ENCODE data around the gene YJEFN3. TPM values are rescaled to one million over a fixed set of nuclear protein-coding genes. Genes with fewer than 3 reads are reported as not detected.
A peak's percentile ranks its signal among the peaks of the same experiment; 100 is the strongest.

The YJEFN3 gene
- total and polyA plus RNA-seq, 4 experiments from 2014 or later, result 0.25 to 18.7 (median 15.6) TPM; not detected in 1

DNA sequence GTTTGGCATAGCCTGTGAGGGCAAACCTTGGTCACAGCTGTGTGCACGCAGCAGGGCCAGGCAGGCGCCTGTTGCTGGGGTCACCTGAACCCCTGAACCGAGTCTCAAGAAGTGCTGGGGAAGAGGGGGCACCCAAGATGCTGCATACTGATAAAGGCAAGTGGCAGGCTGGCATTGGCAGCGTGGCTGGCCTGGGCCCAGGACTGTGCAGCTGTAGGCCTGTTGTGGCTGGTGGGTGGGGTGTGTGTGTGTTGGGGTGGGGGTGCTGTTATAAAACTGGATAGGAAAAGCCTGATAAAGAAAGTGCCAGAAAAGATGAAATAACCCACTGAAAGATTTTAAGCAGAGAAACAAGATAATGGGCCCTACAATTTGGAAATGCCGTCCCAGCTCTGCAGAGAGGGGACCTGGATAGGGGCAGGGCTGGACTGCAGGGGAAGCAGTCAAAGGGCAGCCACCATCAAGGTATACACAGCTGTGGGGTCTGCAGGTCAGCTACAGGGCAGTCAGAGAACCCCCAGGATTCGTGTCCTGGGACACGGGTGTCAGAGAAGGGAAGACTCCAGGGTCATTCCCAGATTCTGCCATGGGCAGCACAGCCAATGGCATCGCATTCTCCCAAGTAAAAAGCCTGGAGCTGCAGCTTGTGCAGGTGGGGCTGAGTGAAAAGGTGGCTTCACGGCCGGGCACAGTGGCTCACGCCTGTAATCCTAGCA, 42.5 kb downstream of the YJEFN3 start:
- H3K27ac ChIP-seq (ENCODE audit: low read depth, low read length), result no peak overlapping the region
- H3K36me3 ChIP-seq (ENCODE audit: insufficient read depth, low read length), result peaks cover 10% of the 10 kb centered on the region
- no peak overlapping the region for H3K4me3 ChIP-seq (ENCODE audit: low read length in 2 of 2)
- Mint-ChIP-seq H3K9me3 (no peaks in the 10 kb centered on the region), H3K36me3 (peaks cover 19 to 35% of the 10 kb centered on the region in 2 donors), H3K27me3 (no peaks in the 10 kb centered on the region), H3K27ac (peak overlapping the region in 2 of 7 donors; percentile 75), H3K4me1 (peaks cover 2 to 15% (median 10%) of the 10 kb centered on the region in 4 donors), H3K4me3 (no peak overlapping the region)
- CTCF ChIA-PET (ENCODE audit: partially characterized antibody), result interaction anchor here (0.6 kb wide), 1 partner anchor 142 kb away, joined by 3 read pairs; no protein-coding TSS in a partner anchor
- H3K27me3 ChIP-seq (ENCODE audit: insufficient read depth, low read length), result no peaks in the 10 kb centered on the region
- POLR2A ChIA-PET (ENCODE audit: partially characterized antibody), result no interaction called here
- H3K9me3 ChIP-seq (ENCODE audit: control insufficient read depth in 1 of 2, low read length in 2 of 2), result no peaks in the 10 kb centered on the region
- intact Hi-C loops (cut with micrococcal nuclease), result no loop called here
- DNase-seq, result peak in 1 of 5 donors; percentile 13
- H3K4me1 ChIP-seq (ENCODE audit: insufficient read depth, low read length), result no peaks in the 10 kb centered on the region

GRCh38 chr19:19575411-19575810, 46.7 kb downstream of the YJEFN3 start:
- no peak overlapping the region for H3K27ac ChIP-seq (ENCODE audit: low read depth, low read length)
- Mint-ChIP-seq H3K4me1 (peaks cover 2 to 15% (median 10%) of the 10 kb centered on the region in 4 donors), H3K36me3 (peaks cover 8 to 17% of the 10 kb centered on the region in 2 donors), H3K4me3 (no peak overlapping the region), H3K27me3 (no peaks in the 10 kb centered on the region), H3K9me3 (peaks cover 0 to 1% (median 0%) of the 10 kb centered on the region in 8 donors), H3K27ac (peak overlapping the region in 3 of 7 donors; percentile 9 to 66 (median 12))
- no peak for DNase-seq
- no peaks in the 10 kb centered on the region for H3K27me3 ChIP-seq (ENCODE audit: insufficient read depth, low read length)
- no peaks in the 10 kb centered on the region for H3K4me1 ChIP-seq (ENCODE audit: insufficient read depth, low read length)
- intact Hi-C loops (cut with micrococcal nuclease), result no loop called here
- H3K9me3 ChIP-seq (ENCODE audit: control insufficient read depth in 1 of 2, low read length in 2 of 2), result no peaks in the 10 kb centered on the region
- peaks cover 6% of the 10 kb centered on the region for H3K36me3 ChIP-seq (ENCODE audit: insufficient read depth, low read length)
- no peak overlapping the region for H3K4me3 ChIP-seq (ENCODE audit: low read length in 2 of 2)
- ChIA-PET CTCF (ENCODE audit: partially characterized antibody) (interaction anchor here (2.1 kb wide), 1 partner anchor 22 kb away, joined by 11 read pairs; no protein-coding TSS in a partner anchor), POLR2A (ENCODE audit: partially characterized antibody) (interaction anchor here (1.2 kb wide), 1 partner anchor 53 kb away, joined by 5 read pairs; the partner anchor contains the start of gene LPAR2)

GRCh38 chr19:19578252-19578651, 49.5 kb downstream of the YJEFN3 start:
- Mint-ChIP-seq H3K9me3 (peaks cover 0 to 1% (median 0%) of the 10 kb centered on the region in 8 donors), H3K27me3 (no peaks in the 10 kb centered on the region), H3K4me3 (no peak overlapping the region), H3K27ac (peak overlapping the region in 1 of 7 donors; percentile 25), H3K36me3 (peaks cover 1 to 16% of the 10 kb centered on the region in 2 donors), H3K4me1 (peaks cover 9 to 22% (median 17%) of the 10 kb centered on the region in 4 donors)
- H3K4me3 ChIP-seq (ENCODE audit: low read length in 2 of 2), result no peak overlapping the region
- no peak overlapping the region for H3K27ac ChIP-seq (ENCODE audit: low read depth, low read length)
- CTCF ChIA-PET (ENCODE audit: partially characterized antibody), result interaction anchor here (0.6 to 6.2 kb wide), 5 partner anchors 10 to 66 kb away, joined by 3 to 31 read pairs (median 3); partner anchors contain the start of gene GMIP
- POLR2A ChIA-PET (ENCODE audit: partially characterized antibody), result interaction anchor here (0.6 to 1.2 kb wide), 3 partner anchors 19 to 48 kb away, joined by 3 to 6 read pairs (median 3); no protein-coding TSS in a partner anchor
- H3K9me3 ChIP-seq (ENCODE audit: control insufficient read depth in 1 of 2, low read length in 2 of 2), result no peaks in the 10 kb centered on the region
- peaks cover 7% of the 10 kb centered on the region for H3K4me1 ChIP-seq (ENCODE audit: insufficient read depth, low read length)
- peaks cover 5% of the 10 kb centered on the region for H3K36me3 ChIP-seq (ENCODE audit: insufficient read depth, low read length)
- no peak for DNase-seq
- intact Hi-C loops (cut with micrococcal nuclease), result no loop called here
- no peaks in the 10 kb centered on the region for H3K27me3 ChIP-seq (ENCODE audit: insufficient read depth, low read length)

- intact Hi-C loops (cut with micrococcal nuclease), result no loop called here
- Mint-ChIP-seq H3K36me3 (peaks cover 0 to 15% of the 10 kb centered on the region in 2 donors), H3K27ac (peak overlapping the region in 2 of 7 donors; percentile 36 to 56), H3K27me3 (no peaks in the 10 kb centered on the region), H3K4me1 (peaks cover 8 to 22% (median 16%) of the 10 kb centered on the region in 4 donors), H3K4me3 (no peak overlapping the region), H3K9me3 (peaks cover 0 to 1% (median 0%) of the 10 kb centered on the region in 8 donors)
- no peak overlapping the region for H3K27ac ChIP-seq (ENCODE audit: low read depth, low read length)
- peaks cover 7% of the 10 kb centered on the region for H3K4me1 ChIP-seq (ENCODE audit: insufficient read depth, low read length)
- H3K4me3 ChIP-seq (ENCODE audit: low read length in 2 of 2), result no peak overlapping the region
- no peaks in the 10 kb centered on the region for H3K9me3 ChIP-seq (ENCODE audit: control insufficient read depth in 1 of 2, low read length in 2 of 2)
- CTCF ChIA-PET (ENCODE audit: partially characterized antibody), result interaction anchor here (1.3 to 6.2 kb wide), 3 partner anchors 10 to 33 kb away, joined by 3 to 31 read pairs (median 4); no protein-coding TSS in a partner anchor
- no peaks in the 10 kb centered on the region for H3K27me3 ChIP-seq (ENCODE audit: insufficient read depth, low read length)
- DNase-seq, result no peak
- H3K36me3 ChIP-seq (ENCODE audit: insufficient read depth, low read length), result peaks cover 5% of the 10 kb centered on the region
- POLR2A ChIA-PET (ENCODE audit: partially characterized antibody), result interaction anchor here (1.1 to 1.2 kb wide), 2 partner anchors 11 to 44 kb away, joined by 3 read pairs; no protein-coding TSS in a partner anchor
Observed at GRCh38 chr19:19579533-19580361, 51.0 kb downstream of the YJEFN3 start.

GRCh38 chr19:19580418-19580817, 51.7 kb downstream of the YJEFN3 start:
- H3K4me1 Mint-ChIP-seq, result peaks cover 9 to 22% (median 15%) of the 10 kb centered on the region in 4 donors
- Histone ChIP-seq H3K4me3 (ENCODE audit: low read length in 2 of 2) (no peak overlapping the region), H3K27ac (ENCODE audit: low read depth, low read length) (no peak overlapping the region), H3K4me1 (ENCODE audit: insufficient read depth, low read length) (peaks cover 7% of the 10 kb centered on the region), H3K27me3 (ENCODE audit: insufficient read depth, low read length) (no peaks in the 10 kb centered on the region), H3K9me3 (ENCODE audit: control insufficient read depth in 1 of 2, low read length in 2 of 2) (no peaks in the 10 kb centered on the region), H3K36me3 (ENCODE audit: insufficient read depth, low read length) (peaks cover 5% of the 10 kb centered on the region)
- peaks cover 0 to 1% (median 0%) of the 10 kb centered on the region in 8 donors for H3K9me3 Mint-ChIP-seq
- CTCF ChIA-PET (ENCODE audit: partially characterized antibody), result interaction anchor here (1.3 to 6.2 kb wide), 3 partner anchors 9 to 32 kb away, joined by 3 to 31 read pairs (median 4); no protein-coding TSS in a partner anchor
- no peak for DNase-seq
- peaks cover 2 to 15% of the 10 kb centered on the region in 2 donors for H3K36me3 Mint-ChIP-seq
- no peaks in the 10 kb centered on the region for H3K27me3 Mint-ChIP-seq
- POLR2A ChIA-PET (ENCODE audit: partially characterized antibody), result interaction anchor here (1.1 kb wide), 1 partner anchor 10 kb away, joined by 3 read pairs; no protein-coding TSS in a partner anchor
- H3K4me3 Mint-ChIP-seq, result no peak overlapping the region
- H3K27ac Mint-ChIP-seq, result peak overlapping the region in 2 of 7 donors; percentile 22 to 56
- intact Hi-C loops (cut with micrococcal nuclease), result no loop called here

DNA sequence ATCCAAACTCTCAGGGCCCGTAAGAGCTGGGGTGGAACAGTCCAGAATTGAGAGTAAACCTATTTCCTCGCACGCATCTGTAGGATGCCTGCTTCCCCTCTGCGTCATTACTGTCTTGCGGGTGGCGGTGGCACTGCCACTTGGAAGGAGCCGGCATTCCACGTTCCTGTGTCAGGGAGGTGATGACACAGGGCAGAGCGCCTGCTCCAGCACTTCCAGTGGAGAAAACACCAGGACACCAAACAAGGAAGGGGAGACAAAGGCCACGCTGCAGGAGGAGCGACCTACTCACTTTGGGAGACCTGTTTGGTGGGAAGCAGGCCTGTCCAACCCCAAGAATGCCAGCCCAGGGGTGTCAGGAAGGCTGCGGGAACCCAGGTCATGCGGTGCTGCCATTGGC, 52.7 kb downstream of the YJEFN3 start:
- intact Hi-C loops (cut with micrococcal nuclease), result no loop called here
- no peak overlapping the region for H3K4me3 Mint-ChIP-seq
- no peak for DNase-seq
- Histone ChIP-seq H3K4me3 (ENCODE audit: low read length in 2 of 2) (no peak overlapping the region), H3K27ac (ENCODE audit: low read depth, low read length) (no peak overlapping the region), H3K36me3 (ENCODE audit: insufficient read depth, low read length) (peaks cover 5% of the 10 kb centered on the region), H3K9me3 (ENCODE audit: control insufficient read depth in 1 of 2, low read length in 2 of 2) (no peaks in the 10 kb centered on the region), H3K27me3 (ENCODE audit: insufficient read depth, low read length) (no peaks in the 10 kb centered on the region), H3K4me1 (ENCODE audit: insufficient read depth, low read length) (peaks cover 7% of the 10 kb centered on the region)
- peaks cover 10 to 22% (median 14%) of the 10 kb centered on the region in 4 donors for H3K4me1 Mint-ChIP-seq
- H3K36me3 Mint-ChIP-seq, result peaks cover 7 to 14% of the 10 kb centered on the region in 2 donors
- ChIA-PET POLR2A (ENCODE audit: partially characterized antibody) (interaction anchor here (2.0 kb wide), 1 partner anchor 16 kb away, joined by 5 read pairs; no protein-coding TSS in a partner anchor), CTCF (ENCODE audit: partially characterized antibody) (interaction anchor here (6.2 kb wide), 1 partner anchor 28 kb away, joined by 31 read pairs; no protein-coding TSS in a partner anchor)
- peak overlapping the region in 5 of 7 donors; percentile 48 to 79 (median 74) for H3K27ac Mint-ChIP-seq
- peaks cover 0 to 1% (median 0%) of the 10 kb centered on the region in 8 donors for H3K9me3 Mint-ChIP-seq
- no peaks in the 10 kb centered on the region for H3K27me3 Mint-ChIP-seq
